Stomach (tissue), 4 donors: ENCODE measurements around the gene CRACR2A.

Experiments
- CTCF ChIP-seq, 7 experiments: fragments of 450-650 bp in 4 of 7; fragments of 200-600 bp in 3 of 7; sonication (generic) in 3 of 7; IDR thresholded peaks; one replicate each; pipeline ENCODE4 v1.5.1; 2016 to 2019; ENCODE audit warnings: antibody characterized with exemption in 7 of 7, control low read depth in 2 of 7, mild to moderate bottlenecking in 1 of 7
- EP300 ChIP-seq: sonication (generic); formaldehyde crosslinking; IDR thresholded peaks from one replicate; pipeline ENCODE4 v1.6.1; 2017; ENCODE audit warnings: antibody characterized with exemption
- POLR2A ChIP-seq, 4 donors: fragments of 450-650 bp; IDR thresholded peaks; one replicate each; pipeline ENCODE4 v1.6.1; 2016; ENCODE audit warnings: antibody characterized with exemption in 4 of 4, control low read depth in 2 of 4, mild to moderate bottlenecking in 1 of 4, moderate library complexity in 1 of 4

DNA sequence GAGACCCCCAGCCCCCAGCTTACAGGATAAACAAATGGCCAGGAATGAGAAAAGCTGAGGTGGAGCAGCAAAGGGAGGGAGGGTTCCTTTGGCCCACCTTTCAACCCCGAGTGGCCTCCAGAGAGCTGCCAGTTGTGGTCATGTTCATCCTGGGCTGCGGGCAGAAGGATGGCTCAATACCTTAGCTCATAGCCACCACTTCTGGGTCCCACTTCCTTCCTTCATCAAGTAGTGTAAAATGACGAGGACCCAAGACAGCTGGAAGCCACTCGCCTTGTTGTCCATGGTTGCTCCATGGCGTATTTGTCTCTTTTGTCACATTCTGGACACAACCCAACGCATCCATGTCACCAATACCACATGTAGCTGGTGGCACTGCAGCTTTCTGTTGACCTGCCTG lies 24.2 kb downstream of the CRACR2A start:
- TF ChIP-seq CTCF (IDR thresholded peaks at IDR 0.05) (no peak), POLR2A (IDR thresholded peaks at IDR 0.05) (no peak), EP300 (no peak)
